Measurements from ENCODE around the gene PACSIN3. TPM values are rescaled to one million over a fixed set of nuclear protein-coding genes. Genes with fewer than 3 reads are reported as not detected.

PACSIN3 gene
- total and polyA plus RNA-seq, 2 of the 13 experiments (the other 11 are each of a cell fraction or from before 2014, with no cell fraction given) = 47.9 to 93.3 TPM

- no peaks in the 10 kb centered on the region for H3K9me3 ChIP-seq (ENCODE audit: low read length)
- H3K27ac ChIP-seq (ENCODE audit: extremely low read length, insufficient read depth, low read length) = no peak overlapping the region
- in situ Hi-C loops (cut with HindIII; ENCODE audit: extremely low pct_ligation_motif_present, low pct_unique_long_range_greater_than_20kb) = no loop called here
- no peak overlapping the region for H2AFZ ChIP-seq (ENCODE audit: low read length)
- FAIRE-seq (no peak), ATAC-seq (peak; percentile 69), DNase-seq (ENCODE audit: low spot score) (peak; percentile 41)
- ChIA-PET CTCF (ENCODE audit: low intra/inter-chr PET ratio, low total read pairs) (interaction anchor here (1.3 to 2.3 kb wide), 2 partner anchors 26 to 121 kb away, joined by 7 to 9 read pairs; no protein-coding TSS in a partner anchor), POLR2A (interaction anchor here (1.2 to 3.2 kb wide), 9 partner anchors 14 to 56 kb away, joined by 3 to 25 read pairs (median 5); partner anchors contain the start of genes ACP2, DDB2 and PACSIN3)
- peaks cover 16% of the 10 kb centered on the region for H3K4me1 ChIP-seq (ENCODE audit: insufficient read depth, low read length)
- H3K36me3 ChIP-seq (replicated peaks in 1 of 2; ENCODE audit: control insufficient read depth in 1 of 2, insufficient read depth in 2 of 2, low read length in 2 of 2) = peaks cover 14 to 31% of the 10 kb centered on the region in 2 experiments
- H3K79me2 ChIP-seq (ENCODE audit: insufficient read depth, low read length) = no peaks in the 10 kb centered on the region
- no peaks in the 10 kb centered on the region; the same call in 1 of the 2 replicates for H4K20me1 ChIP-seq (ENCODE audit: insufficient read depth, low read length)
- H3K9ac ChIP-seq (ENCODE audit: insufficient read depth, low read depth, low read length) = no peak overlapping the region
- intact Hi-C loops (cut with micrococcal nuclease; ENCODE audit: unreplicated experiment) = no loop called here
- BruUV-seq (replicated peaks) = no TSS peak
- no peak overlapping the region for H3K4me3 ChIP-seq (replicated peaks in 1 of 3; ENCODE audit: insufficient read depth in 1 of 3, low read depth in 2 of 3, low read length in 3 of 3)
- H3K27me3 ChIP-seq (ENCODE audit: control insufficient read depth in 1 of 2, insufficient read depth in 2 of 2, low read length in 2 of 2) = no peaks in the 10 kb centered on the region
- 90% methylated on average over 11 of the region's 11 CpGs for WGBS (ENCODE audit: low lambda C conversion rate)
- TF ChIP-seq CTCF (CRISPR knock-in tag; IDR thresholded peaks at IDR 0.05) (peak; percentile 59), RAD21 (CRISPR knock-in tag; IDR thresholded peaks at IDR 0.05) (peak; percentile 40; the same call in 1 of the 2 replicates), POLR2G (IDR thresholded peaks at IDR 0.05; ENCODE audit: low read depth, low read length) (peak; percentile 52; the same call in 1 of the 2 replicates), STAG1 (CRISPR knock-in tag; IDR thresholded peaks at IDR 0.05) (peak; percentile 64), SMC3 (IDR thresholded peaks at IDR 0.05; ENCODE audit: low read length) (peak; percentile 54; the same call in 1 of the 2 replicates), ZNF24 (IDR thresholded peaks at IDR 0.05) (no peak), GRHL1 (CRISPR knock-in tag; conservative IDR thresholded peaks at IDR 0.05) (no peak), ASH2L (IDR thresholded peaks at IDR 0.05; ENCODE audit: insufficient read length, low read depth, low read length) (no peak)
- H3K4me2 ChIP-seq (ENCODE audit: low read depth, low read length) = no peak overlapping the region
These were observed 47.9 kb upstream of the PACSIN3 start for GRCh38 chr11:47233989-47234668.
